Daoy (cell line): Measurements from ENCODE around the gene PPFIA4. TPM values are rescaled to one million over a fixed set of nuclear protein-coding genes. Genes with fewer than 3 reads are reported as not detected.

Experiments
- DNase-seq: peaks from one replicate; pipeline ENCODE4 v3.0.0-alpha.2; 2015; ENCODE audit warnings: low read depth
- total RNA-seq: library from RNA; depleted of rRNA; stranded (reverse); fragments of >200 nt; shearing (Covaris generic); gene quantifications from 2 replicates; pipeline ENCODE4 v1.2.3, GENCODE V29; 2014

PPFIA4 gene
- total RNA-seq, 1 experiment from 2014 or later, result 0.11 TPM

DNA sequence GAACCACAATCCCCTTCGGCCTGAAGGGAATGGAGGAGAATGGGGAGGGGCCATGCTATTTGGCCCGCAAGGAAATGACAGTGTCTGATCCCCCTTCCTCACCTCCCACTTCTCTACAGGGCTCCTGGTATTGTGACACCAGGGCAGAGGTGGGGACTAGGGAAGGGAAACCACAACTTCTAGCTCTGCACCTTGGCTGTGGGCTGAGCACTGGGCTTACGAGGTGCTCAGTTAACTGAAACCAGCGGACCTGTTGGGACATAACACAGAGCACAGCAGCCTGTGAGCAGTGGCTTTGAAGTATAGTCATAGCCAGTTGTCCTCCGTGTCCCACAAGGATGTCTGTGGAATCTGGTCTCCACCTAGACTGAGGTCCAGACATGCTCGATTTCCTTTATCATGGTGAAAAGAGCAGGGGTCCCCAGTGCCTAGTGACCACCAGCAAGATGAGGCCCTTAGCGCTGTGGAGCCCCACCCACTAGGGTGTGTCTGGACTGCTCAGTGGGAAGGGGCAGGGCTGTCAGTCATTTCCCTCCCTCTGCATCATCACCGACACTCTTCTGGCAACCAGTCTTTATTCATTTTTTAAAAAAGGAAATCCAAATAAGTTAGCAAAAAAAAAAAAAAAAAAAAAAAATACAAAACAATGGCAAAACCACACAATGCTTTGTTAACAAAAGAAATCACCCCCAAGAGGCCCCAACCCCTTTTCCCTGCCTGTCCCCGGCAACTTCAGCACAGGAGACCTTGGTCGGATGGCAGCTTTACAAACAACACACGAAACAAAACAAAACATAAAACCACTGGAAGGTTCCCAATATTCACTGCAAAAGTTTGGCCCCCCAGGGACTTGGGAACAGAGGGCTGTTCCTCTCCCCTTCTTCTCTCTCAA lies 56.5 kb downstream of the PPFIA4 start:
- no peak for DNase-seq

DNA sequence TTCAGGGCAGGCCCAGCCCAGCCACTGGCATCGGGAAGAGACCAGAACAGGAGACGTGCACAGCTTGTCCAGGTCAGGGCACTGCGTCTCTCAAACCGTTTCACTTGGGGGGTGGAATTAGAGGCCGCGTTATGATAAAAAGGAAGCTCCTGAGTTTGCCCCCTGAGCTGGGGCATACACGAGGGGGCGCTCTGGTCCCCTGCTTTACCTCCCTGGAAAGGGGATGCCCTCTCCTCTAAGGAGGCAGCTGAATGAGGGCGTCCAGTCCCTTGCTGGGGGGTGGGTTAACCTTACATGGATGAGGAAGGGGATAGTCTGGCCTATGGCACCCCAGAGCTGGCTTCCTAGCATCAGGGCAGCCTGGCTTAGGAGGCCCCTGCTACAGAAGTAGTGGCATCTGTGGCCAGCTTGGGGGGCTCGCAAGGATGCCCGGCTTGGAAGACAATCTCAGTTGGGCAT lies 57.2 kb downstream of the PPFIA4 start:
- DNase-seq, result no peak

DNA sequence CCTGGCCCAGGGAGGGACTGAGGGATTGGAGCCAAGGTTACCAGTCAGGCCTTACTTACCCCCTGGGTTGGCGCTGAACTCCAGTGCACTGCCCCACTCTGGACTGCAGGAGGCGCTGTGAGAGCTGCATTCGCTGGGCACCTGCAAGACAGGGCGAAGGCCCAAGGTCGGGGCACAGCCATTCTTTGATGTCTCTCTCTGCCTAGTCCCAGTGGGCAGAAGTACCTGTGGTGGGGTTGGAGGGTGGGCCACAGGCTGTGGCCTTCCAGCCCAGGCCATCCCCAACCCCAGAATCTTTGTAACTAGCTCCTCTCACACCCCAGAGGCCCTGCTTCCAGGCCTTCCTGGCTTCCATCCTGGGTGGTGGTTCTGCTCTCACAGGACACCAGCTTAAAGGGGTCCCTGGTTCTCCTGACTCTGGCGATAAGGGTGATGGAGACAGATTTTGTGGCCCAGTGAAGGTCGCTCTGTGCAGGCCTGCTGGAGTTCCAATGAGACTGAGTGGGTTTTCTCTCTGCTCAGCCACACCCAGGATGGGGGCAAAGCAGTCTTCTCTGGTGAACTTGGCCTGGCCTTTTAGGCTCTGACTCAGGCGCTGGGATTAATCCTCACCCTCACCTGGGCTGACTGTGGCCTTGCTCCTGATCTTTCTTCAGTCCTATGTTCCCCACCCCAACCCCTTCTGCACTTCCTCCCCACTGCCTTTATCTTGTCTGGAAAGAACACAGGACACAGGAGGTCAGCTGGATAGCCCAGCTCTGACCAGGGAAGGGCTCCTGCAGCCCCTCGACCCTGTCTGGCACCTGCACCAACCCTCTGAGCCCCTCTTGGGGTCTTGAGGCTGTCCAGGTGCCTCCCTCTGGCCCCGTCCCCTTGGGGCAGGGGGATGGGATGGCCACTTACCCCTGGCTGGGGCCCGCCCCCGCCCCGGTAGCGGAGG lies 58.6 kb downstream of the PPFIA4 start:
- DNase-seq, result peak; percentile 41

DNA sequence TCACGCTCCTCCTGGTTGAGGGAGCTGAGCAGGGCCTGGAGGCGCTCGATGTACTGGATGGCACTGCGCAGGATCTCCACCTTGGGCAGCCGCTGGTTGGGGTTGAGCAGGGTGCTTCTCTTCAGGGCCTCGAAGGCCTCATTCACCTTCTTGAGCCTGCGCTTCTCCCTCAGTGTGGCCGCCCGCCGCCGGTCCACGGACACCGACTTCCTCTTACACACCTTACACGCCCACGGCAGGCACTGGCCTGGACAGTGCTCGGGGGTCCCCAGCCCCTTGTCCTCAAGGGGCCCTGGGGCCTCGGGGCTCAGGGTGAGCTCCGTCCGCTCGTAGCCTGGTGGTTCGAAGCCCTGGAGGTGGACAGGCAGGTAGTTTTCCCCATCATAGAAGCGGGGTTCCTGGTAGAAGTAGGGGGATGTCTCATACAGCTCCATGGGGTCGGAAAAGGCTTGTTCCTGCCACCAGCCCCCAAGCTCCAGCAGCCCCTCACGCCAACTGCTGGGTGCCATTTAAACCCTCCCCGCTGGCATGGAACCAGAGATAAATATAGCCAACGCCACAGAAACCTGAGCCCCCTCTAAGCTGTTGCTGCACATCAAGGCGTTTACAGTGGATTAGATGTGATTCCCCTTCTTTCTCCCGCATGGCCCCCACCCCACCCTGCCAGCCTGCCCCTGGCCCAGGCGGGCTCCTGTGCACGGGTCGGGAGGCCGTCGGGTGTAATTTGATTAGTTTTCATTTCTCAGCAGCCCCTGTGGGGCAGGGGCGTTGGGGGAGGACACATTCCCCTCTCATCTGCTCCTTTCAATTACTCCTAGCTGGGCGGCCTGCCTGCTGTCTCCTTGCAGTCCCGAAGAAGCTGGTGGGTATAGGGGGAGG lies 59.5 kb downstream of the PPFIA4 start, which contains the start of gene MYOG:
TSS of gene MYOG (minus strand) at position 485 of the 879 bp plus-strand sequence. CDS start at position 434, 51 bp downstream.
- DNase-seq, result no peak

DNA sequence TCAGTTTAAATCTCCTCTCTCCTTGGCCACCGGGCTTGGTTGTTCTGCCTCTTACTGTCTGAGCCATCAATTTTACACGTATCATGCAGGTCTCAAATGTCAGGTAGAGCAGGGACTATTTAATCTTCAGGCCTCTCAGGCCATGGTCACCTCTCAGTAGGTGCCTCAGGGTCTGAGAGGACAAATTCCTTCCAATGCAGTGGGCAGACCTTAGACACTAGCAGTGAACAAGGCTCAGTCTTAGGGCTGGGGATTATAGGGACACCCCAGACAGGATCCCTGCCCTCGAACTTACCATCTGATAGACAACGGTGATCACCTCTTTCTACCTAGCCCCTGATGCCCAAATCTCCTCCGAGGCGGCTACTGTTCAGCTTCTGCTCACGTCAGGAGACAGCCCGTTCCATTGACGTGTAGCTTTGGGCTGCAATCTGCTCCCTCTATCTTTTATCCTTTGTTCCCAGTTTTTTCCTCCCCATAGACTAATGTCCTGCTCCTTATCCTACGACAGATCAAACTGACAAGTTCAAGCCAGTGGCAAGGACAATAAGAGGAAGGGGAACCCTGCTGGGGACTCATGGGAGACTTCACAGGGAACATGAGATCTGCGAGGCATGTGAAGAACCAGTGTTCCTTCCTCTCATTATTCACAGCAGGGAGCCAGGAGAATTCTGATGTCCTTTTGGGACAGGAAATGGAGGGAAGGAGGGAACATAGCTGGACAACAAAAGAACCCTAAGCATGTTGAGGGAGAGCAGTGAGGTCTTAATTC lies 60.9 kb downstream of the PPFIA4 start:
- no peak for DNase-seq

DNA sequence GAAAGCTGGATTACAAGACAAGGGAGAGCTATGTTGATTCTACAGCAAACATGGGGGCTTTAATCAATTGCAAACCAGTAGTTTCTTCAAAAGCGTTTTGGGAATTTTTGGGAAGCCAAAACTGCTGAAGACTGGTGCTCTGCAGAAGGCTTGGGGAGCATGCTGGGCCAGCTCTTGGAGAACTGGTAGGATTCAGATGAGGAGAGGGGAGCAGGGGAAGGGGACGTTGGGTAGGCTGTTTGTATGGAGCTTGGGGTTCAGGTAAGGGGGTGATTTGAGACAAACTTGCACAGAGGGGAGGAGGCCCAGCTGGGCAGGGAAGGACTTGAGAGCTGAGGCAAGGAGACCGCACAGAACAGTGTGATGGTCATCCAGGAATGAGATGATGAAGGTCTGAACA lies 62.1 kb downstream of the PPFIA4 start:
- no peak for DNase-seq

DNA sequence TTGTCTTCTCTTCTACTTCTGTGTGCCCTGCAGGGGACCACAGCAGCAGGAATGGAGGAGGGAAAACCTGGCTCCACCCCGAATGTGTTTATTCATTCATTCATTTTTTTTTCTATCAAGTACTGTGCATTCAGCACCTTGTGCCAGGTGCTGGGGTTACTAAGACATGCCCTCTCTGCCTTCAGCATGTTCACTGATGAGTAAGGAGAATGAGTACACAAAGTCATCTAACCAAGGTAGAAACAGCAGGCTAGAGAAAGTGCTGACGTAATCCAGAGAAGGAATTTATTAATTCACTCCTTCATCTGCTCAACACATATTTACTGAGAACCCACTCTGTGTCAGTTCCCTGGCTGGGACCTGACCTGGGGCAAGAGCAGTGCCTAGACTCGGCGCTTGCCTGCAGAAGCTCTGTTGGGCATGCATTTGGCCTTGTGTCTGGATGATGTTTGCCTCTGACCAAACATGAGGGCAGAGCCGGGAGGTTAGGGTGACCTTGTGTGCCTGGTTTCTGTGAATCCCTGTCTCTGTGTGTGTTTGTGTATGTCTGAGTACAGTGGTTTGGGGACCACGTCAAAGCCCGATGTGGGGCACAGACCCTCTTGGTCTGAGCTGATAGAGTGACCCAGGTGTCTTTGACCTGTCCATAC lies 62.8 kb downstream of the PPFIA4 start:
- no peak for DNase-seq

DNA sequence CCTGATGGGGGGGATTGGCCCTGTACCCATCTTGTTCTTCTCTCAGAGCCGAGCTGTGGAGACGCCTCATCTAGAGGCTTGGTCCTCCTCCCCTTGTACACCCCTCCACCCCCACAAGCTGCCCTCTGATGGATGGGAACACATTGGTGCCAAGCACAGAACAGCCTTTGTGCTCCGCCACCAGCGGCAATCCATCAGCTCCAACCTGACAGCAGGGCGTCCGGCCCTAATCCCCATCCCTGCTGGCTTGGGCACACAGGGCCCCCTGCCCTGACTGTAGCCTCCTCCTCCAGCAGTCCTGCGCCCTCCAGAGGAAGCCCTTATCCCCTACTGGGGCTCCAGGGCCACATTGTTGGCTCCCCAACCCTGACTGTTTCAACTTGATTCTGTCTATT lies 63.4 kb downstream of the PPFIA4 start:
- no peak for DNase-seq

DNA sequence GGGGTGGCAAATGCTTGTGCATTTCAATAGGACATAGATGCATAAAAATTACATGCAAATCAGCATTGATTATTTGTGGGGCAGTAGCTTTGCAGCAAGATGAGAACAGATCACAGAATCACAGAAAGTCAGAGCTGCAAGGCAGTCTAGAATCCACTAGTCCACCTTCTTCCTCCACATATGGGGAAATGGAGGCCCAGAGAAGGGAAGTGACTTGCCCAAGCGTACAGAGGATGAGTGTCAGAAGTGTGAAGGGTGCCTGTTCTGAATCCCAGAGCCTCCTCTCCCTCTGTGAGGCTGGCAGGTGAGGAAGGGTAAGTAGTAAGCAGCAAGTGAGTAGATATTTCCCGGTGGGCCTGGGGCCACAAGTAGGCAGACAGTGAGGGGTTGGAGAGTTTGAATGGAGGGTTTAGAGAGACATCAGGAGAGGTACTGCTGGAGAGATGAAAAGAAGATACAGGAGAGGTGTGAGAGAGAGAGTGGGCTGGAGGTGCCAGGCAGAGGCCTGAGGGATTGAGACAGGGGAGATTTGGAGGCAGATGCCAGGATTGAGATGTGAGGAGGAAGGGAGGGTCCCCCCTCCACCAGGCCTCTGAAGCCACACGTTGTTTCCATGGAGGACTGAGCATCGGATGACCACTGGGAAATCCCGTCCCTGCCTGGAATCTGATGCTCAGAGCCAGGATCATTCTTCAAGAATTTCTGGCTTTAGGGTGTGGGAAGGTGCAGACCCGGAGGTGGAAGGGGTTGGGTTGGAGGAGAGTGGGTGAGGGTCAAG lies 64.3 kb downstream of the PPFIA4 start:
- DNase-seq, result no peak

DNA sequence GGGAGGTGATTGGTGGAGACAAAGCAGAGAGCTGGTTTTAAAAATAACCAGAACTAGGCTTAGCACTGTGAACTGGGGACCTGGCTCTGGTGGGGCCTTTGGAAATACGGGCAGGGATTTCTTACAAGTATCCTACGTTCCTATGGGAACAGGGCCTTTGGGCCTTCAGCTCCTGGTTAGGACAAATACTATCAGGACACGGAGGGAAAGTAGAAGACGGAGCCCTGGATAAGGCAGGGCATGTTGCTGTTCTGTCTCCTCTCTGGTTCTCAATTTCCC lies 64.8 kb downstream of the PPFIA4 start:
- DNase-seq, result no peak

DNA sequence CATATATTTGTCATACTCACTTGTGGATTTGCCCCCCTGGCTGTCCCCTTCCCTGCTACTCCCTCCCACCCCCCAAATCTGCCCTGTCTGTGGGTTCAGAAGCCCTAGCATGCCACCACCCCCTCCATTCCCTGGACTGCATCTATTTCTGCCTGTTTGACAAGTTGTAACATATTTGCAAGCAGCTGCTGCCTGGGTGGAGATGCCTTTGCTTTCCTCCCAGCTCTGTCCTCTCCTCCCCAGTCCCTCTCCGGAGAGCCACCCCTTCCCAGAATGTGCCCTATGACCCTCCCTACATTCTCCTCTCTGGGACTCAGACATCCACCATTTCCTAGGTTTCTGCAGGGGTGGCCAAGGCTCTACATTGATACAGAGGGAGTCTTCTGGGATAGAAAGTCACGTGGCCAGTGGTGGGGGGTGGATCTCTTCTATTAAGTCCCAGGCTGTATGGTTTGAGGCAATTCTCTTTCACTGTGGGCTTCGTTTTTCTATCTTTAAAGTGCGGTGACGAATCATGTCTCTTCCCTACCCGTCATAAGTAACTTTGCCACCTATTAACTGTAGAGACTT lies 65.6 kb downstream of the PPFIA4 start:
- no peak for DNase-seq

DNA sequence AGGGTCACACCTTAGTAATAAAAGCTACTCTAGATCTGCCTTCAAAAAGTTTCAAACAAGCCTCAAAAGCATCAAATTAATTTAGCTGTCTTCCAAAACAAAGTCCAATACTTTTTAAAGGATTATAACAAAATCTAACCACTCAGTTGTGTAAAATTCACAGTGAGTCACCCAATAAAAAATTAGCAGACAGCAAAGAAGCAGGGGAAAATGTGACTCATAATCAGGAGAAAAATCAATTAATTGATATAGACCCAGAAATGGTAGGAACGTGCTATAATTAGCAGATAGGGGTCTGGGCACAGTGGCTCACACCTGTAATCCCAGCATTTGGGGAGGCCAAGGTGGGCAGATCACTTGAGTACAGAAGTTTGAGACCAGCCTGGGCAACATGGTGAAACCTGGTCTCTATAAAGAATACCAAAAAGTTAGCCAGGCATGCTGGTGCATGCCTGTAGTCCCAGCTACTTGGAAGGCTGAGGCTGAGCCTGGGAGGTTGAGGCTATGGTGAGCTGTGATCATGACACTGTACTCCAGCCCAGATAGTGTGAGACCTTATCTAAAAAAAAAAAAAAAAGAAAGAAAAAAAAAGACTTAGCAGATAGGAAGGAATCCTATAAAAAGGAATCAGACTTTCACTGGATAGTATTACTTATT lies 67.6 kb downstream of the PPFIA4 start:
- DNase-seq, result no peak

DNA sequence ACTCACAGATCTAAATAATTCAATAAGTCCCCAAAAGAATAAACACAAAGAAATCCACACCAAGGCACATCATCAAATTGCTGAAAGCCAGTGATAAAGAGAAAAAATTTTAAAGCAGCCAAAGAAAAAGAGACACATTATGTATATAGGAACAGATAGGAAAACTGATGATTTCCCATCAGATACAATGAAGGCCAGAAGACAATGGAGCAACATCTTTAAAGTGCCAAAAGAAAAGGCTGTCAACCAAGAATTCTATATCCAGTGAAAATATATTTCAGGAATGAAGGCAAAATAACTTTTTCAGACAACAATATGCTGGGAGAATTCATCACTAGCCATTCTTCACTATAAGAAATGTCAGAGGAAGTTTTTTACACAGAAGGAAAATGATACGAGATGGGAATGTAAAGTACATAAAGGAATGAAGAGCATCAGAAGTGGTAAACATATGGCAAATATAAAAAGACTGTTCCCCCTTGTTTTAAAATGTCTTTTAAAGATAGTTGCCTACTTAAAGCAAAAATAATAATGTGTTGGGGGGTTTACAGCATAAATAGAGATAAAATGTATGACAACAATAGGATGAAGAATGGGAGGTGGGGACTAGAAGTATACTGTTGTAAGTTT lies 68.9 kb downstream of the PPFIA4 start:
- no peak for DNase-seq

DNA sequence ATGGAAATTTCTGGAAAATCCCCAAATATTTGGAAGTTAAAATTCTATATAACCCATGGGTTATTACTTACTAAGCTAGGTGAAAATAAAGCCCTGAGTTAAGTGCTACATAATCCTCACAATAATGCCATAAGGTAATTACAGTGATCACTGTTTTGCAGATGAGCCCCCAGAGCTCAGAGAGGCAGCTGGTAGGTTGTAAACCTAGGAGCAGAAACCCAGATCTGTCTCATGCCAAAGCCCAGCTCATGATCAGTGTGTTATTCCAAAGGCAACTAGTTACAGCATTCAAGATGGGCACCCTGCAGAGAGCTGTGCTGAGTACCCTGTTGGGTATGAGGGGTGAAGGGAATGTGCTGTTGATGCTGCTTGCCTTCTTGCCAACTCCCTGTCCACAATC lies 70.3 kb downstream of the PPFIA4 start:
- no peak for DNase-seq

DNA sequence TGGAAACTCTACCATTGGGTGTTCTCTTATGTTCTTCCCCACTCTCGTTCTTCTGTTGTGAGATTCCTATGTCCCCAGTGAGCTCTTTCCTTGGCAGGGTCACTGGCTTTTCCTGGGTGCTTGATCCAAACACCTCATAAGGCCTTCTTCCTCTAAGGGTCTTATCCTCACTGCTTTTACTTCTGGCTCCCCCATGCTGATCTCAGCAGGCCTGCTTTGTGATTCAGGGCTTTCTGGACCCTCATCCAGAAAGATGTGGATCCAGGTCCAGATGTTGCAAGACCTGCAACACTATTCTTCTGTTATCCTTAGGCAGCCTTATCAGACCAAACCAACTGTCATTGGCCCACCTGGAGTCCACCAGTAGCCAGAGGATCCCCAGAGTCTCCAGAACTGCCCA lies 70.7 kb downstream of the PPFIA4 start:
- no peak for DNase-seq

DNA sequence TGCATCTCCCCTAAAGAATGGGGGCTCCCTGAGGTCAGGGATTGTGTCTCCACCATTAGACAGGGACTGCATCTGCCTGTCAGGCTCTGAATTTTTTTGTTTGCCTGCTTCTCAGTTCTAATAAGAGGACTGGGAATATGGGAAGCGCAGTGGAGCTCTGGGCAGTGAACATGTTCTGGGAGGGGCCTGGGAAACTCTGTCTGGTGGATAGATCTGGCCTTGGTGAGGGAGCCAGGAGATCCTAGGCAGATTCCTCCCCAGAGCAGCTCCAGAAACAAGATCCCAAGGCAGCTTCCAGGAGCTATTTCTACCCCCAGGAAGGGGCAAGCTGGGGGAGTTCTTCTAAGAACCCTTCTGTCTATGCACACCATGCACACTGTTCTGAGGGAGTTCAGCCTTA lies 72.2 kb downstream of the PPFIA4 start:
- DNase-seq, result no peak

DNA sequence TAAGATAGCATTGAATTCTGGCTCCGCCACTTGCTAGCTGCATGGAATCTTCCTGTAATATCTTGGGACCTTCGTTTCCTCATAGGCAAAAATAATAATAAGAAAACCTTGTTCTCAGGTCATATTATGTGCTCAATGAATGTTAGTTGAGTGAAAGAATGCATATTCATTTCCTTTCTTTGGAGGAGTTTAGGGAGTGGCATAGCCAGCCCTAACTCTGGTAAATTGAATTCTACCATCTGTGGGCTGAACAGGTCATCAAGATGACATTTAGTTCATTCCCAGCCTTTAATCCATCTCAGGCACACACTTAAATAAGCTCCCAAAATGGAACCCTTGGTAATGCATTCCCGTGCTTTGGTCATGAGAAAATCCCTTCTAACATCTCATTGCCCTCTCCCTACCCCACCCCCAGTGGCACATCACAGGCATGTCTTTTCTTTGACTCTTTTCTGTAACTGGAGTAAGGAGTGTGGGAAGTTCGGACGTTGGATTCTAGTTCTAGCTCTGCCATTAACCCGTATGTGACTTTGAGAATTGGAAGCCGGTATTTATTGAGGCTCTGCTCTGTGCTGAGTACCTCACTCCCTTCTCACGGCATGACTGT lies 72.7 kb downstream of the PPFIA4 start:
- DNase-seq, result no peak
